SK-MEL-5 (cell line): ENCODE results near the gene IRF2BP2. TPM values are rescaled to one million over a fixed set of nuclear protein-coding genes. Genes with fewer than 3 reads are reported as not detected.
"Not testable (repeated sequence)": the region's sequence is repeated elsewhere in the genome, so short reads cannot be mapped to it uniquely, and the experiment has no call there.

Experiments used
- DNase-seq: peaks from one replicate; pipeline ENCODE4 v3.0.0-alpha.2; 2016; ENCODE audit warnings: low read depth, low spot score
- in situ Hi-C: cut with HindIII; loops from 2 replicates; pipeline ENCODE4 v1.10.0; 2016; ENCODE audit warnings: low sequenced_read_pairs, high pct_unique_total_duplicates, low pct_unique_long_range_greater_than_20kb
- total RNA-seq: library from RNA; depleted of rRNA; stranded (reverse); fragments of >200 nt; shearing (Covaris generic); gene quantifications from 2 replicates; pipeline ENCODE4 v1.2.3, GENCODE V29; 2014

Gene IRF2BP2
- total RNA-seq, 1 experiment from 2014 or later = 47.5 TPM

DNA sequence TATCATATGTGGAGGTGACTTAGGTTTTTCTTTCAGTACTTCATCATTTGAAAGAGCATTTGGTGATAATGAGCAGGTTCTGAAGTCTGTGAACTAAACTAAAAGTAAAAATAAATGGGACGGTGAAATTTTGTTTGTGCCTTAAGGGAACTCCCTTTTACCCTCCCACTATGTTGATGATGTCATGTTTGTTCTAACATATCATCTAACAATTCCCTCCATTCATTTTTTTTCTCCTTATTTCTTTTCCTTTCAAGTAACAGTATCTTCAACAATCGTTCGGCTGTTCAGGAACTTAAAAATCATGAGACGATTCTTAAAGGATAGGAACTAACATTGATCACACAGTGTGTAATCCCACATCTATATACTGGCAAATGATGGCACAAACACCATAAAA, 30.0 kb upstream of the IRF2BP2 start:
- DNase-seq = peak; percentile 16
- in situ Hi-C loops = no loop called here

DNA sequence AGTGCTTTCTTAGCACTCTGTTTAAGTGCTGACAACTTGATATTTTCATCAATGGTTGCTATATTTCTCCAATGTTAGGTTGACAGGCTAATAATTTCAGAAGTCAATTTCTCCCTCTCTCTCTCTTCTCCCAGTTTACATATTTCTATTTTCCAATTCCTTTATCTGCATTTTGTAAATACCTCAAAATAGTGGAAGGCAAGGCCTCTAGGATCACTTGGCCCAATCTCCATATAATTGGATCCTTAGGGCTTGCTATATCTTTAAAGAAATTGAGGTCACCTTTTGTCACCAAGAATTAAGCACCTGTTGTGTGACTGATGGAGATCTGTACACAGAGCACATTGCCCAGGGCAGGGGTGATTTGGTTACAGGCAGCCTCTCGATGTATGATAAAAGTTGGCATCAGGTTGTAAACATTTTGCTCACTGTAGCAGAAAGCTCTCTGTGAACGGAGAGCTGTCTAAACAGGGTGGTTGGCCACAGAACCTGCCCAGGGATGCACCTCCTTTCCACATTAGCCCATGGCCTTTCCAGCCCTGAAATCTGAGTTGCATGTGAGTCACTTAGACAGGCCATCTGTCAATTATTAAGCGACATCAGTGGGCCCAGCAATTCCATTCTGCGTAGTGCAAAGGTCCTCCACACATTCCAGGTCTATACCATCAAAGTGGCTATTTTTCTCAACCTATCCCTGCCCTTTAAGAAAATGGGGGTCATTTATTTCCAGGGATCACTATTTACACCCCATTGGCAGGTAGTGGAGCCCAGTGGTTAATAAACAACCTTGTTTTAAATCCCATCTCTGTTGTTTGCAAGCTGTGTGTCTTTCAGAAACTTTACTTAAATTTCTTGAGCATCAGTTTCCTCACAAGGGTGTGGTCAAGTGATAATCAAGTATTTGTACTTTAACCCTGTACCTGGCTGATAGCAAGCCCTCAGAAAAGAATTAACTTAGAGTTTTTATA, 29.1 kb upstream of the IRF2BP2 start:
- in situ Hi-C loops = no loop called here
- DNase-seq = no peak

DNA sequence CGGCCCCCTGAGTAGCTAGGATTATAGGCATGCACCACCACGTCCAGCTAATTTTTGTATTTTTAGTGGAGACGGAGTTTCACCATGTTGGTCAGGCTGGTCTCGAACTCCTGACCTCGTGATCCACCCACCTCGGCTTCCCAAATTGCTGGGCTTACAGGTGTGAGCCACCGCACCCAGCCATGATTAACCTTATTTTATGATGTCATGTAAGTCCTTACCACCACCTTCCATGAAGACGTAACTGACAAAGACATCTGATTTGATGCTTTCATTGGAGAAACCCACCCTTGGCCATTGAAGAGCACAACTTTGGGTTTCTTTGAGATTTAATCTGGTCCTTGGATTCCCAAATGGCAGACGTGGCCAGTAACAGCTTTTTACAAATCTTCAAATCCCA, 24.9 kb upstream of the IRF2BP2 start:
- in situ Hi-C loops, DNase-seq: not testable (repeated sequence)

- in situ Hi-C loops = no loop called here
- no peak for DNase-seq
These were observed 24.4 kb upstream of the IRF2BP2 start for GRCh38 chr1:234634387-234634786.

DNA sequence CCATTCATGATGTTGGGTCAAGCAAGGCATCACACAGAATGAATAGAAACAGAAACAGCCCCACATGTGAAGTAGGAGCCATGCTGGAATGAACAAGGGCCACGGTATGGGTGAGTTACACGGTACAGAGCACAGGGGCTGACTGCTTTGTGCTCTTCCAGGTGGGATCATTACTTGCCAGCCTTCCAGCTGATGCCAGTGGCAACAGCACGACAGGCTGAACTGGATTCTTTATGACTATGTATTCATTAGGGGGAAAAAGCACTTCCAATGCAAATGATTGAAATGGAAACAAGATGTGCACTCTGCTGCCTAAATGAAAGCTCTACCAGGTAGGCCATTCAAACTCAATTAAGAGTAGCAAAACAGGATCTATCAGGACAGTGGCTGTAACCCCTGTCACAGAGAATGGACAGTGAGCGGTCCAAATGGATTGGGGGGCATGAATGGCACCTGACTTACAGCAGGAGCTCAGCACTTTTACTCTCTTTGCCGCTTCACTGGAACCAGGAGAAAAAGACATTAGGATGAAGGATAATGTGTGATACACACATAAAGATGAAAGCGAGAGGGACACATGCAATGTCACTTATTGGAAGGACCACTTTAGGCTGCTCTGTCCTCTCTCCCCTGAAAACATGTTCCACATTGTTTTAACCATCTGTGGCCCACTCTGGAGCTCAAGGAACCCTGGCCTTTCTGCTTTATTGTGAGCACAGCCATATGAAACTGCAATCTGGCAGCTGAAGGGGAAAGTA, 23.4 kb upstream of the IRF2BP2 start:
- in situ Hi-C loops = no loop called here
- no peak for DNase-seq

DNA sequence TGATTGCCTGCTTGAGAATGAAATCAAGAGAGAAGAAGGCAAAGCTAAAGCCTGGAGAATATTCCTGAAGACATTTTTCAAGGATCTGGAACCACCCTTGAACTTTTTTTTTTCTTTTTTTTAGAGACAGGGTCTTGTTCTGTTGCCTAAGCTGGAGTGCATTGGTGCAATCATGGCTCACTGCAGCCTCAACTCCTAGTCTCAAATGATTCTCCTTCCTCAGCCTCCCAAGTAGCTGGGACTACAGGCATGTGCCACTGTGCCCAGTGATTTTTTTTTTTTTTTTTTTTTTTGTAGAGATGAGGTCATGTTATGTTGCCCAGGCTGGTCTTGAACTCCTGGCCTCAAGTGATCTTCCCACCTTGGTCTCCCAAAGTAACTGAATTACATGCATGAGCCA, 22.2 kb upstream of the IRF2BP2 start:
- DNase-seq = no peak
- in situ Hi-C loops = no loop called here

- peak; percentile 72 for DNase-seq
- in situ Hi-C loops = no loop called here
These were observed 21.7 kb upstream of the IRF2BP2 start for GRCh38 chr1:234631721-234632125.

DNA sequence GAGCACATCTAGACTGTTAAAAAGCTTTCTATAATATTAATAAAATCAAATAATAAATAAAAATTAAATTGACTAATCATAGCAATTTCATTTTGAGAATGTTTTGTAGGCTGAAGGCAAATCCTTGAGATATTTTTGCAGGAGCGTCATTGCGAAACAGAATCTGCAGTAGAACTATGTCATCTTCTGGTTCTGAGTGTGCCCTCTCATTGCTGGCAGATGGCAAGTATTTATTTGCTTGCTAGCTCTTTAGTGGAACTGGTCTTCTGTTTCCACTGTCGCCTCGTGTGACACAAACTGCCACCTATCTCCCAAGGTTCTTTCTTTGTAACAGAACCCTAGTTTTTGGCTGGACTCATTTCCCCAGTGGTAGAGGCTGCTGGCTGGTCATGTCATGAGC, 19.0 kb upstream of the IRF2BP2 start:
- in situ Hi-C loops = no loop called here
- DNase-seq = no peak

GRCh38 chr1:234628089-234628488, 18.1 kb upstream of the IRF2BP2 start:
- in situ Hi-C loops = no loop called here
- no peak for DNase-seq

GRCh38 chr1:234627009-234627950, 17.3 kb upstream of the IRF2BP2 start:
- no peak for DNase-seq
- in situ Hi-C loops = no loop called here

GRCh38 chr1:234626391-234626790, 16.4 kb upstream of the IRF2BP2 start:
- in situ Hi-C loops = no loop called here
- DNase-seq = no peak

GRCh38 chr1:234624724-234625117, 14.7 kb upstream of the IRF2BP2 start:
- no peak for DNase-seq
- in situ Hi-C loops = no loop called here

DNA sequence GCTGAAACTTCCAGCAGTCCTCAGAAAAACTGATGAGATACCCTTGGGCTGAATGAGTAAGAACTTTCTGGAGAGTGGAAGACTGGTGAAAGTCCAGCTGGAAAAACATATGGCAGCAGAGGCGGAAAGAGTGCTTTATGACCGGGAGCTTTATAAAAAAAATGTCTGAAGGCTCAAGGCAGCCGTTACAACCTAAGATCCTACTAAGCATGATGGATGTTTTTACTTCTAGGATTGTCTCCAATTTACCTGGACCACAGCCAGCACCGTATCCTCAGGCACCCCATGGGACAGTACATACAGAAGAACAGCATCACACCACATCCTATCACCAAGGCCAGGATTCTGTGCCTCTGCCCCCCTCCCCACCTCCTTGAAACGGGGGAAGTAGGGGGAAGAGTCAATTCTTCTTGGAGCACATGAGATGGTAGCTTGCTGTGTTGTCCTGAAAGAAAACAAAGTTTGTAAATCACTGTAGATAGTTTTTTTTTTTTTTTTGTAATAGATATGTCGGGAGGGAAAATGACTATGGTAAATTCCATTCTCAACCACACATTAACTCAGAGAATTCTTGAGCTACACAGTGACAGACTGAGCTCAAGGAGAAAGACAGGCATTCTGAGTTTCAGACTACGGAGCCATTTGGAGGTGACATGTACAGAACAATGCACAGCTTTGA, 11.8 kb upstream of the IRF2BP2 start:
- in situ Hi-C loops = no loop called here
- no peak for DNase-seq

DNA sequence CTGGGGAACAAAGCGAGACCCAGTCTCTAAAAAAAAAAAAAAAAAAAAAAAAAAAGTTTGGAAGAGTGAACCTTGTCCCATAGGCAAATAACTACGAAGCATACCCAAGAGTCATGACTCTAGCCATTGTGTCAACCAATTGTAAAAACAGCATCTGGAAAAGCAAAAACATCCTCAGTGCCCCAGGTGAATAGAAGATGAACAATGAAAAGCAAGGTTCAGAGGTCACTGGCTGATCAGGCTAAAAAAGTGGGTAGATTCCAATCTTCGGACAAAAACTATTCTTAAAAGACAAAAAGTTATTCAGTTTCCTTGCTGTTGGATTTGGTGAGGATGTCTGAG, 11.1 kb upstream of the IRF2BP2 start:
- in situ Hi-C loops = no loop called here

DNA sequence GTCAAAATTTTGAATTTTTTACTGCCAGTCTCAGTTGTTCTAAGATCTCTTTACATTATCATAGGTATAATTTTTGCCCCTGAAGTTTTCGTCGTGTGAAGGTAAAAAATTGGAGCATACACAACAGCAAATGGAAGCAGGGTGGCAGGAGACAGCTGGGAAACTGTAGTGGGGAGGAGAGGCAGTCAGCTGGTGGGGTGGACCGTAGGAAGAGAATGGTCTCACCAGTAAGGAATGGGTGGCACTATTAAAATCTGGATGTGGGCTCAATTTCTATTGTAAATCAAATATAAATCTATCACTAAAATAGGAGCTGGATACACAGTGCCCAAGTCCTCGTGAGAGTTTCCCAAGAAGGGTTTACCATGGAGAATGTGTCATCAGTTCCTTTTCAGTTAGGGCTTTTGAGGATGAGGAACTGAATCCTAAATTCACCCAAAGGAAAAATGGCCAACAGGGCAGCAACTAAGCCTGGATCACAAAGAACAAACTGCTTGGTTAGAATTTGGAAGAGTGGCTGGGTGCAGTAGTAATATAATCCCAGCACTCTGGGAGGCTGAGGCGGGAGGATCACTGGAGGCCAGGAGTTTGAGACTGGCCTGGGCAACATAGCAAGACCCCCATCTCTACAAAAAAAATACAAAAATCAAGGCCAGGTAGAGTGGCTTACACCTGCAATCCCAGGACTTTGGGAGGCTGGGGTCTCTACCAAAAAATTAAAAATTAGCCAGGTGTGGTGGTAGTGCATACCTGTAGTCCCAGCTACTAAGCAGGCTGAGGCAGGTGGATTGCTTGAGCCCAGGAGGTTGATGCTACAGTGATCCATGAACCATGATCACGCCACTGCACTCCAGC, 10.5 kb upstream of the IRF2BP2 start:
- in situ Hi-C loops = no loop called here
- DNase-seq = no peak

More for the DNA sequence above, 11.1 kb upstream of the IRF2BP2 start:
- no peak for DNase-seq

- in situ Hi-C loops = no loop called here
- DNase-seq = no peak
These were observed 9.8 kb upstream of the IRF2BP2 start for GRCh38 chr1:234619794-234620247.
